ENCODE measurements around the gene ANK2. TPM values are rescaled to one million over a fixed set of nuclear protein-coding genes. Genes with fewer than 3 reads are reported as not detected.

Gene ANK2
- polyA plus RNA-seq, 4 donors: 53.4 to 70.7 (median 59.7) TPM

DNA sequence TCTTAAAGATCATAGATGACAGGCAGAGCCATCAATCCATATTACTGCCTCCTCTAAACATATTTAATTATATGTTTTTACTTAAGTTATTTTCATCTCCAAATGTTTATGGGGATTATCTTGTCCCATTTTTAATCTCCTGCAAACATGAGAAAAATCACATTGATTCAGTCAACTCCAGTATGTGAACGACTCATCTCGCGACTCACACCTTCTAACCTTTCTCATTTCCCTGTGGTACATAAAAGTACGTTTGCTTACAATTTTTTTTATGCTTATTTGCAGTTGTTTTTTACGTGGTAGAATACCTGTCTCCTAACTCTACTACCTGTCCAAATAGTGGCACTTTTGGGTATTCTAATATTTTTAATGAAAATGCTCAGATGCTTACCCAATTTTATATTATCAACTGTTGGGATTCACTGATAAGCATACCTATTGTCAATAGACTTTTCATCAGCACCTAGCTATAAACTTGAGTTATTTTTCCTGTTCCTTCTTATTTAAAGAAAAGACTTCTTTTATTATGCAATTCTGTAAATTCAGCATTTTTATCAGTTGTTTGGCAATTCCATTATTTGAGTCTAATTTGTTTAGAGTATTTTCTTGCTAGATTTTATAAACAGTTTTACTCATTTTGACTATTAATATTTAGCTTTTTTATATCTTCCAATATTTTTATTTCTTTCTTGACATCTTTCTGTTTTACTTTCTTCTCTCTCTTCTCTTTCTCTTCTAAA, 276.6 kb downstream of the ANK2 start:
- no peak for DNase-seq (ENCODE audit: low read depth in 4 of 4, low spot score in 3 of 4)

DNA sequence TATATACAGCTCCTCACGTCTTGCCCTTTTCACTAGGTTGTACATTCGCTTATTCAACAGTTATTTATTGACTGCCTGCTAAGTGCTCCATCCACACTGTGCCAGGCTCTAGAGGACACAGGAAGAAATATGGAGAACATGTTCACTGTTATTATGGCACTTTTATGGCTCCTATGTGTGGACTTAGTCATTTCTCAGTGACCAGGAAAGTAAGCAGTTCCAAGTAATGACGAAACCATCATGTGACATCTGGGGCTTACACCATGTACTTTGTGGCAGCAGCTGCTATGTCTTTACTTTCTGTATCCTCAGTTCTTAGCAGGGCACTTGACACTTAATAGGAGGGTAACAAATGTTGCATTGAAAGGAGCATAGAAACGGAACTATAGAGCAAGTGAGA, 278.0 kb downstream of the ANK2 start:
- DNase-seq (ENCODE audit: low read depth in 4 of 4, low spot score in 3 of 4): no peak

DNA sequence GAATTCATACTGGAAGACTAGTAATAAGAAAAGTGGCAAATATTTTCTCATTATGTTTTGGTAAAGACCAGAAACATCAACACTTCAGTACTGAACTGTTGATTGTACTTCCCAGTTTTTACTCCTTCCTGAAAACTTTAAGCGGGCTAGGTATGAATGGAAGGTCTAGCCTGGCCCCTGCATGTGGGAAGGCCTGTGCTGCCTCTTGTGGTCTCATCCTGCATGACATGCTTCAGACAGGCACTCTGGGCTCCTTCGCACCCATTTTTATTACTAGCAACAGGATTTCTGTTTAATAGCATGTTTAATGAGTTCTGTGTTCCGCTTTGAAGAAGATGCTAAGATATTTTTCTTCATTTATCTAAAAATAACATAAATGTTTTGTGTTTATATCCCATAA, 279.1 kb downstream of the ANK2 start:
- DNase-seq (ENCODE audit: low read depth in 4 of 4, low spot score in 3 of 4): no peak

DNA sequence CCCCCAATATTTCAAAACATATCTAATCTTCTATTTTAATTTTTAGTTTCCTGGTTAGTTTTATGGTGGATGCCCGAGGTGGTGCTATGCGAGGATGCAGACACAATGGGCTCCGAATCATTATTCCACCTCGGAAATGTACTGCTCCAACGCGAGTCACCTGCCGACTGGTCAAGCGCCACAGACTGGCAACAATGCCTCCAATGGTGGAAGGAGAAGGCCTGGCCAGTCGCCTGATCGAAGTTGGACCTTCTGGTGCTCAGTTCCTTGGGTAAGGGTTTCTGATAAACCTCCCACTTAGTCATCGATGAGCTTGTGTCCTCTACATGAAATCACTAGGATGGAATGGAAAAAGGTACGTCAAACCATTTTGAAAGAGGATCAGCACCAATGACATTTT, 280.7 kb downstream of the ANK2 start:
- no peak for DNase-seq (ENCODE audit: low read depth in 4 of 4, low spot score in 3 of 4)

DNA sequence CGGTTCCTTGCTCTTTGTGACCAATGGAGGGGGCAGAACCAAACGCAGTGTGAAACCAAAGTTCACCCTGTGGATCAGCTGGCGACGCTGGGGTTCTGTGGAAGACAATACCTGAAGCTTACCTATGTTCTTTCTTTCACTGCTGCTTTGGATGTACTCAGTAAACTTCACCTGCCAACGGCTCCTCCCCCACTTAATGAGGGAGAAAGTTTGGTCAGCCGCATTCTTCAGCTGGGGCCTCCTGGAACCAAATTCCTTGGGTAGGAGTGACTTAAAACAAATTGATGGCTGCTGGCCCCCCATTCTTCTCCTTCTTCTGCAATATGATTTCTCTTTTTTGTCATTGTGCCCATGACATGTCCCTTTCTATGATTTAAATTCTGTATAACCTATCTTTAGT, 282.4 kb downstream of the ANK2 start:
- DNase-seq (ENCODE audit: low read depth in 4 of 4, low spot score in 3 of 4): no peak

DNA sequence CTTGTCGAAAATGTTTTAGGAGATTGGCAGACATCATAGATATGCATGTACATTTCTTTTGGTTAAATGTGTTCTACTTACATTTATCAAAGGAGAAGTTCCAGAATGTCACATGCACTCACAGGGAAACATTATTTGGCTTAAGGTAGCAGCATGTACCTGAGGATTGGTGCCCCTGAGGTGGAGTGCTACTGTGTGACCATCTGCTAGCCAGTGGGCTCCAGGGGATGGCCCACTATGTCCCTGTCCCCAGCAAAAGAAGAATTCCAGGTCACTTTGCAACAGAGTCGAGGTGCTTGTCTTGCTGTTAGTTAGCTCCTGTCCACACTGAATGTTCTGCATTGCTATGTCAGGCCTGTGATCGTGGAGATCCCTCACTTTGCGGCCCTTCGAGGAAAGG, 283.2 kb downstream of the ANK2 start:
- DNase-seq (ENCODE audit: low read depth in 4 of 4, low spot score in 3 of 4): no peak

DNA sequence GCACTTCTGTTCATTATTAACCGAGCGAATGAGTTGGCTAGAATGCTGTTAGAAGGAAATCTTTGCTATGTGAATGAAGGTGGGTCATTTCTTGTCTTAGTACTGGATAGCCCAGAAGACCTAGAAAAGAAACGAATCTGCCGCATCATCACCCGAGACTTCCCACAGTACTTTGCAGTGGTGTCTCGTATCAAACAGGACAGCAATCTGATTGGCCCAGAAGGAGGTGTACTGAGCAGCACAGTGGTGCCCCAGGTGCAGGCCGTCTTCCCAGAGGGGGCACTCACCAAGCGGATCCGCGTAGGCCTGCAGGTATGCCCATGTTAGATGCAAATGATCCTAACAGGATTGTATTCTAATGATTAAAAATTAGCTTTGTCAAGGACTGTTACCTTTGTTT, 286.3 kb downstream of the ANK2 start:
- no peak for DNase-seq (ENCODE audit: low read depth in 4 of 4, low spot score in 3 of 4)

DNA sequence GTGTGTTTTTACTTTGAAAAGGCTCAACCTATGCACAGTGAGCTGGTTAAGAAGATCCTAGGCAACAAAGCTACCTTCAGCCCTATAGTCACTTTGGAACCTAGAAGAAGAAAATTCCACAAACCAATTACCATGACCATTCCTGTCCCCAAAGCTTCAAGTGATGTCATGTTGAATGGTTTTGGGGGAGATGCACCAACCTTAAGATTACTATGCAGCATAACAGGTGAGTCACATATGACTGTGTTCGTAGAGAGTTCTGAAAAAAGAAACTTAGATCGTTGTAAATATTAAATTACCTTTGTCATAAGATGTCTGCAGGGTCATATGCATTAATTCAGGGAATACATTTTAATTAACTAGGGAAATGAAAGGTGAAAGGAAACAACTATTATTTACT, 287.1 kb downstream of the ANK2 start:
- DNase-seq (ENCODE audit: low read depth in 4 of 4, low spot score in 3 of 4): no peak

DNA sequence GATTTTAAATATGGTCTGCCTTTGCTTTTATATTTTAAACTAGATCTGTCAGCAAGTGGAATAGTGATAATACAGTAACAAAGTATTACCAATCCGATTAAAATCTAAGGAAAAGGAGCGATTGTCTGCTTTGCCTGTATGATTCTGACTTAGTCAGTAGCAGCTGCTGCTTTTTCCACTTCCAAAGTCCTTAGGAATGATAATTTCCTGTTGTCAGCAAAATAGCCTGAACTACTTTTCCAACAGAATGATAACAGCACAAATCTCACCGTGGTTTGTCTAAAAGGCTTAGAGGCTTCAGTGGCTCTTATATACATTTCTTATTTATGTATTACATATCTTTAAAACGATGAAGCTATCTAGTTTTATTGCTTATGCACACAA, 290.0 kb downstream of the ANK2 start:
- DNase-seq (ENCODE audit: low read depth in 4 of 4, low spot score in 3 of 4): no peak

DNA sequence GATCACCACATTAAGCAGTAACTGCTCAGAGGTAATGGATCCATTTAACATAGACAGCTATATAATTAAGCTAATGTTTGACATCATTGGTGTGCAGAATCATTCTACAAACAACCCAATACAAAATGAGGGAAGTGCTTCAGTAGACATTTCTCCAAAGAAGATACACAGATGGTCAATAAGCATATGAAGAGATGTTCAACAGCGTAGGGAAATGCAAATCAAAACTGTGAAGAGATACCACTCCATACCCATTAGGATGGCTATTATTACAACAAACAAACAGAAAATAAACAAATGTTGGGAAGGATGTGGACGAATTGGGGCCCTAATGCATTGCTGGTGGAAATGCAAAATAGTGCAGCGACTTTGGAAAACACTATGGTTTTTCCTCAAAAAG, 294.6 kb downstream of the ANK2 start:
- DNase-seq (ENCODE audit: low read depth in 4 of 4, low spot score in 3 of 4): no peak

DNA sequence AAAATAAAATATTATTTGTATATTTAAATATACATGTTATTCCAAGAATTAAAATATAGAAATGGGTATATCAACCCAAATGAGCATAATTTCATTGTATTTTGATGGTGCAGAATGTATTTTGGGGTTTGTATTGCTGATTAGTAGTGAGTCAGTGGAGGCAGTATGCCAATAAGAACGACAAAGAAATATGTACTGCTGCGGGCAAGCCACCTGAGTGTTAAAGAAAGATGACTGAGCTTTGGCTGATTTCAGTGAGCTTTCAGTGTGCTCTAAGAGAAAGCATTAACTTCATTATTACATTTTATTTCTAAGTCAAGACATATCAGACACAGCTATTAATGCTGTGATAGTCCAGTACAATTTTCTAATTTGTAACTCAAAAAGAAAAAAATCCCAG, 297.8 kb downstream of the ANK2 start:
- DNase-seq (ENCODE audit: low read depth in 4 of 4, low spot score in 3 of 4): no peak

DNA sequence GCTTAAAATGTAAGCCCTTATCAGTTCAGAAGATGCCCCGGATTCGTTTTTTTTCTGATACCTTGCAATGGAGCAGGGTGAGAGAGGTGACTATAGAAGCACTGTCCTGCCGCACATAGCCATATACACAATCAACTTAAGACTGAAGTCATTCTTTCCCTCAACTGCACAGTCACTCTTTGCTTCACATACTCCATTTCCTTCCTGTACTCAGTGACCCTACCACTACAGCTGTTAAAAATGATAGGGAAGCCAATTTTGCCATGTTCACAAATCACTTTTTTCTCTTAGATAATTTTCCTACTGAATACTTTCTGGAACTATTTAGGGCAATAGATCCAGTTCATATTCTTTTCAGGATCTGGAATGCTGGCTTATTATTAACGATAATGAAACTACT, 300.0 kb downstream of the ANK2 start:
- no peak for DNase-seq (ENCODE audit: low read depth in 4 of 4, low spot score in 3 of 4)

DNA sequence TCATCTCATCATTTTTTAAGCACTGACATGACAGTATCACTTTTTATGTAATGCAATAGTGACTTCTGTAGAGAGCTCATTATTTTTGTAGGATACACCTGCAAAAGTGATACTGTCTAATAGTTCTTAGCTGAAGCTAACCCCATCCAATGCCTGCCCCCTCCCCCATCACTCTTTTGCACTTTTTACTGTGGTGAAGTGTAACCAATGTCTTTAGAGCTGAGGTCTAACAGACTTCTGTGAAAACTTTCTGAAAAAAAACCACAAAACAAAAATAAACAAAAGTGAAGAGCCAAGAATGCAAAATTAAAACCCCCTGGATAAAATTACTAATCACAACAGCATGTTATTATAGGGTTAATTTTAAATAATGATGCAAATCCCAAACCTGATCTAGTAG, 301.1 kb downstream of the ANK2 start:
- no peak for DNase-seq (ENCODE audit: low read depth in 4 of 4, low spot score in 3 of 4)

DNA sequence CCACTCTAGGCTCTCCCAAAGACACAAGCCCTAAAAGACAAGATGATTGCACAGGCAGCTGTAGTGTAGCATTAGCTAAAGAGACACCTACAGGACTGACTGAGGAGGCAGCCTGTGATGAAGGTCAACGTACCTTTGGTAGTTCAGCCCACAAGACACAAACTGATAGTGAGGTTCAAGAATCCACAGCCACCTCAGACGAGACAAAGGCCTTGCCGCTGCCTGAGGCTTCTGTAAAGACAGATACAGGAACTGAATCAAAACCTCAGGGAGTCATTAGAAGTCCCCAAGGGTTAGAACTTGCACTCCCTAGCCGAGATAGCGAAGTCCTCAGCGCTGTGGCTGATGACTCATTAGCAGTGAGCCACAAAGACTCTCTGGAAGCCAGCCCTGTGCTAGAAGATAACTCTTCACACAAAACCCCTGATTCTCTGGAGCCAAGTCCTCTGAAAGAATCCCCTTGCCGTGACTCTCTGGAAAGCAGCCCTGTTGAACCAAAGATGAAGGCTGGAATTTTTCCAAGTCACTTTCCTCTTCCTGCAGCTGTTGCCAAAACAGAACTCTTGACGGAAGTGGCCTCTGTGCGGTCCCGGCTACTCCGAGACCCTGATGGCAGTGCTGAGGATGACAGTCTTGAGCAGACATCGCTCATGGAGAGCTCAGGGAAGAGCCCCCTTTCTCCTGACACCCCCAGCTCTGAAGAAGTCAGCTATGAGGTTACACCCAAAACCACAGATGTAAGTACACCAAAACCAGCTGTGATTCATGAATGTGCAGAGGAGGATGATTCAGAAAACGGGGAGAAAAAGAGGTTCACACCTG, 306.3 kb downstream of the ANK2 start:
- DNase-seq (ENCODE audit: low read depth in 4 of 4, low spot score in 3 of 4): no peak

DNA sequence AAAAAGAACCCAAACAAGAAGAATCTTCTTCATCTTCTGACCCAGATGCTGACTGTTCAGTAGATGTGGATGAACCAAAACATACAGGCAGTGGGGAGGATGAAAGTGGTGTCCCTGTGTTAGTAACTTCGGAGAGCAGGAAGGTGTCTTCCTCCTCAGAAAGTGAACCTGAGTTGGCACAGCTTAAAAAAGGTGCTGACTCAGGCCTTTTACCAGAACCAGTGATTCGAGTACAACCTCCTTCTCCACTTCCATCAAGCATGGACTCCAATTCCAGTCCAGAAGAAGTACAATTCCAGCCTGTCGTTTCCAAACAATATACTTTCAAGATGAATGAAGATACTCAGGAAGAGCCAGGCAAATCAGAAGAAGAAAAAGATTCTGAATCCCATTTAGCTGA, 307.0 kb downstream of the ANK2 start:
- DNase-seq (ENCODE audit: low read depth in 4 of 4, low spot score in 3 of 4): no peak

DNA sequence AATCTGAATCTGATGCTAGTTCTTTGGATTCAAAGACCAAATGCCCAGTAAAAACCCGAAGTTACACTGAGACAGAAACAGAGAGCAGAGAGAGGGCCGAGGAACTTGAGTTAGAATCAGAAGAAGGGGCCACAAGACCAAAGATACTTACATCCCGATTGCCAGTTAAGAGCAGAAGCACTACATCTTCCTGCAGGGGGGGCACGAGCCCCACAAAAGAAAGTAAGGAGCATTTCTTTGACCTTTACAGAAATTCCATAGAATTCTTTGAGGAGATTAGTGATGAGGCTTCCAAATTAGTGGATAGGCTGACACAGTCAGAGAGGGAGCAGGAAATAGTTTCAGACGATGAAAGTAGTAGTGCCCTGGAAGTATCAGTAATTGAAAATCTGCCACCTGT, 309.3 kb downstream of the ANK2 start:
- no peak for DNase-seq (ENCODE audit: low read depth in 4 of 4, low spot score in 3 of 4)

DNA sequence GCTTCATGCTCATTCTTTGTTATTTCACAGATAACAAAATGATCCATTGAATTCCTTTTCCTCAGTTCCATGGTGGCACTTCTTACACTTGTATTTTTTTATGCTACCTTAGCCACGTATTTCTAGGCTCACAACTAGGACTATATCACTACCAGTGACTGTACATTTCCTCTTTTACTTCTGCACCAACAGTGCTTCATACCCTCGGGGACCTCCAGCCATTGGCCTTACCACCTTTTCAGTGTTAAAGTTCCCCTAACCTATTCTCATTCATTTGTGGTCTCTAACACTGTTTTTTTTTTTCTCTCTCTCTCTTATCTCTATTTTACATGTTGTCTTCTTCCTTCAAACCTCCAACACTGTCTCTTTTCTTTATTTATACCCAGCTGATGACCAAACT, 315.9 kb downstream of the ANK2 start:
- no peak for DNase-seq (ENCODE audit: low read depth in 4 of 4, low spot score in 3 of 4)

DNA sequence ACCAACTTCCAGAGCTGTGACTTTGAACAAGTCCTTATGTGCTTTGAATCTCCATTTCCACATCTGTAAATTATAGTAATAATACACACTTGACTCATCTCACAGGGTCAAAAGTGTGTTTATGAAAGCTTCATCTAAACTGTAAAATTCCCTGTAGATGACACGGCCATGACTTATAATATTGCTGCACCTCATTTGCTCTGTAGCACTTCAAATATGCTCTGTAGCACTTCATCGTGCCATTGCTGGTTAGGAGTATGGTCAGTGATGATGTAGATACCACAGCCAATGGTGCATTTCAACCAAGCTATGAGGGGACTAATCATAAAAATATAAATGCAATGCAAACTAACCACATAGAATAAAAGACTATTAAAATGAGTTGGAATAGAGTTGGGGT, 318.6 kb downstream of the ANK2 start:
- no peak for DNase-seq (ENCODE audit: low read depth in 4 of 4, low spot score in 3 of 4)

DNA sequence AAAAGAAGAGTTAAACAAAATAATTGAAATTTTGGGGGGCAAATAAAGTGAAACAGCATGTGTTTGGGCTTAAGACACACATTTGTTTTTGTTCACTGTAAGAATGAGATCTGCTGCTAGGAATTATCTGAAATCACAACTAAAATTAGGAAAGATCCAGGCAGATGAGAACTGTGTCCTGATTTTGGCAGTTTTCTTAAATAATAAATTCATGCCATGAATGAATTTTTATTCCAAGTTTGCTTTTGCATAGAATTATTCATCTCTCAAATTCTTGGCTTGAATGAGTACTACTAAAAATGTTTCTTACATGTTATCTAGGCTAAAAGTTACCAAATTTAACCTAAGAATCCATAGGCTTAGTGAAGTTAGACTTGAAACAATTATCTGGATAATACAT, 321.7 kb downstream of the ANK2 start:
- no peak for DNase-seq (ENCODE audit: low read depth in 4 of 4, low spot score in 3 of 4)

DNA sequence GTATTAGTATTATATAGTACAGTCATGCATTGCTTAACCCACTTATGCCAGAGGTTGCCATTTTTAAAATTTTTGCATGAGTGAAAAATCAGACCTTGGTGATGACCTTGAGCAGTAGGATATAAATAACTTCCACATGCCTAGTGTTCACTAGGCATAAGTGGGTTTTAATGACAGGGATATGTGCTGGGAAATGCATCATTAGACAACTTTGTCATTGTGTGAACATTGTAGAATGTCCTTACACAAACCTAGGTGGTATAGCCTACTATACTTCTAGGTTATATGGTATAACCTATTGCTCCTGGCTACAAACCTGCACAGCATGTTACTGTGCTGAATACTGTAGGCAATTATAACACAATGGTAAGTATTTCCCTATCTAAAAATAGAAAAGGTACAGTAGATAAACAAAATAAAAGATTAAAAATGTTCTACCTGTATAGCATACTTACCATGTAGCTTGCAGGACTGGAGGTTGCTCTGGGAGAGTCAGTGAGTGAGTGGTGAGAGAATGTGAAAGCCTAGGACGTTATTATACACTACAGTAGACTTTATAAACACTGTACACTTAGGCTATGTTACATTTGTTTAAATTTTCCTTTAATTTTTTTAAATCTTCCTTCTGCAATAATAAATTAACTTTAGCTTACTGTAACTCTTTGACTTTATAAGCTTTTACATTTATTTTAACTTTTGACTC, 326.7 kb downstream of the ANK2 start:
- no peak for DNase-seq (ENCODE audit: low read depth in 4 of 4, low spot score in 3 of 4)

DNA sequence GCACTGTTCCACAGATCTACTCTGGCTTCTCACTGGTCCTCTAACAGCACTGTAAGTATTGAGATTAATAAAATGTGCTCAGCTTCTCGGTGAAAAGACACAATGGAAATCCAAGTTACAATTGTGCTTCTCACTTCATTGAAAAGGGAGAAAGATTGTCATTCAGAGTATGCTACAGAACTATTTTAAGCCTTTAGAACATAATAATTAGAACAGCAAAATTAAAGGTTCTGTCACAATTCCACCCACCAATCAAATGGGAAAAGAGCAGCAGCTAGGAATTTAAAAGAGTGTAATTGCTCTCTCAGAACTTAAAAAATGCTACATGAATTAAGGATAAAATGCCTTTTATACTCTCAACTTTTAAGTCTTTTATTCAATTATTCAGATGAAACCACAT, 329.4 kb downstream of the ANK2 start:
- no peak for DNase-seq (ENCODE audit: low read depth in 4 of 4, low spot score in 3 of 4)

DNA sequence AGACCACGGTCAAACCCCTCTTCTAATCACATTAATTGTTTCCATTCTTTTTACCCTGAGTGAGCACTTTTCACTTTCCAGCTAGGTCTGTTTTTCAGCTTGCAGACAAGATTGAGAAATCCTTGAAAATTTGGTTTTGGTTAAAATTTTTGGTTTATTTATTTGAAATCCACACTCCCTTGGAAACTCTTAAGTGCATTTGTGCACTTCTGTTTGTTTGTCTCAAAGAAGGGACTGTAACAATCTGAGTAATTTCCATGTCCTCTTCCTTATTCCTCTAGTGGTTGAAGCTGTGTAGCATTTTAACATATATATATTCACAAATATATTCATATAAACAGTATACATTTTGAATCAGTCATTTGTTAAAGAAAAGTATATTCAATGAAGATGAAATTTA, 333.3 kb downstream of the ANK2 start:
- no peak for DNase-seq (ENCODE audit: low read depth in 4 of 4, low spot score in 3 of 4)
